OCI-M1 (cell line): Measurements from ENCODE around the gene INF2.

ENCODE experiments used
- DNase-seq: peaks from one replicate; lab custom pipeline; 2025; lab: John Stamatoyannopoulos, UW

INF2 gene

DNA sequence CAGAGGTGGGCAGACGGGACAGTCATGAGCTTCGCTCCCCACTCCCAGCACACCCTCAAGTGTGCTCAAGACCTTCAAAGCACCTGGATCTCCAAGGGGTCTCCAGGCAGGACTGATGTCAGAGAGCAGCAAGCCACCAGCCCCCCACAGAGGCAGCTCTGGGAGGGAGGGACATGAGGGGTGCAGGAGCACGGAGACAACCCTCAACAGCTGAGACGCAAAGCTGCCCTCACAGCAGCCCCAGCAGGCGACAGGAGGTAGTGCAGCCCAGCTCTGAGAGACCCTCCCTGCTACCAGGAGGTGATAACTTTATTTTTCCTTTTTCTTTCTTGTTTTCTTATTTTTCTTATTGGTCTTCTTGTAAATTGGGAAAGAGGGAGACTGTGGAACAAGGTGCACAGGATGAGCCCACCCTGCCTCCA is 81.4 kb downstream of the INF2 start:
- DNase-seq = peak; percentile 1

DNA sequence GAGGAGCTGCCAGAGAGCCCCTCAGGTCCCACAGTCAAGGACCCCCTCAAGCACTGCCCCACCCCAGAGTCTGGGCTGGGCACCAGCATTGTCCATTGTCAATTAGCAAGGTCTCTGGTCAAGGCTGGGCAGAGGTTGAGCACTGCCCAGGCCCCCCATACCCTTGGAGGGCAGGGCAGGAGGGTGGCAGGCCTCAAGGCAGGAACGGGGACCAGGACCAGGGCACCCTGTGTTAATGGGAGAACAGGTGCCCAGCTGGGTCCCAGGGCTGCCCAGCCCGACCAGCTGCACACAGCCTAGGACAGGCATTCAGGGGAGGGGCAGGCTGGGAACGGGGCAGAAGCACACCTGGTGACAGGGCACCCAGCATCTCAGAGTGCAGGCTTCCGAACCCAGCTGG is 82.0 kb downstream of the INF2 start:
- no peak for DNase-seq
